Measurements from ENCODE around the gene AMOTL1.
"Not testable (repeated sequence)": the region's sequence is repeated elsewhere in the genome, so short reads cannot be mapped to it uniquely, and the experiment has no call there.

Gene AMOTL1

GRCh38 chr11:94888204-94888603 is 120.0 kb downstream of the AMOTL1 start:
- no peak for DNase-seq

GRCh38 chr11:94895451-94895850 is 127.3 kb downstream of the AMOTL1 start:
- DNase-seq: no peak

GRCh38 chr11:94895971-94896370 is 127.8 kb downstream of the AMOTL1 start:
- DNase-seq: no peak

- peak; percentile 16 for DNase-seq
Observed at GRCh38 chr11:94897330-94897768, 129.2 kb downstream of the AMOTL1 start.

GRCh38 chr11:94907226-94907625 is 139.1 kb downstream of the AMOTL1 start:
- no peak for DNase-seq

- no peak for DNase-seq
Observed at GRCh38 chr11:94909371-94909820, 141.2 kb downstream of the AMOTL1 start.

GRCh38 chr11:94910270-94910669 is 142.1 kb downstream of the AMOTL1 start:
- DNase-seq: no peak

GRCh38 chr11:94910779-94911178 is 142.6 kb downstream of the AMOTL1 start:
- DNase-seq: no peak

GRCh38 chr11:94912806-94913205 is 144.7 kb downstream of the AMOTL1 start:
- no peak for DNase-seq

GRCh38 chr11:94913718-94914394 is 145.7 kb downstream of the AMOTL1 start:
- not testable (repeated sequence) for DNase-seq

- no peak for DNase-seq
Observed at GRCh38 chr11:94920311-94920710, 152.2 kb downstream of the AMOTL1 start.

GRCh38 chr11:94922321-94923003 is 154.3 kb downstream of the AMOTL1 start:
- no peak for DNase-seq

GRCh38 chr11:94923004-94923334 is 154.8 kb downstream of the AMOTL1 start:
- no peak for DNase-seq

- no peak for DNase-seq
Observed at GRCh38 chr11:94924171-94924572, 156.0 kb downstream of the AMOTL1 start.

- peak; percentile 13 for DNase-seq
Observed at GRCh38 chr11:94924612-94925011, 156.5 kb downstream of the AMOTL1 start.

GRCh38 chr11:94925422-94926270 is 157.5 kb downstream of the AMOTL1 start:
- DNase-seq: no peak

- no peak for DNase-seq
Observed at GRCh38 chr11:94926271-94926625, 158.1 kb downstream of the AMOTL1 start.

Measured in activated gamma-delta T cell treated with Interleukin-2 at 50 U/mL for 16 hours (primary cell).